Spleen (tissue), 11 donors: ENCODE results near the gene OR6F1. TPM values are rescaled to one million over a fixed set of nuclear protein-coding genes. Genes with fewer than 3 reads are reported as not detected.
"Not testable (repeated sequence)": the region's sequence is repeated elsewhere in the genome, so short reads cannot be mapped to it uniquely, and the experiment has no call there.

Experiments used
- DNase-seq: peaks from one replicate; pipeline ENCODE4 v3.0.0-alpha.2; 2020
- H3K27ac ChIP-seq, 8 donors: fragments of 200-600 bp; sonication (generic) in 7 of 8; 1 replicate in 4 of 8; 2 replicates in 4 of 8; pipeline versions ENCODE4 v1.5.0 to v1.8.0; 2016 to 2021; ENCODE audit warnings: inconsistent platforms in 4 of 8, mild to moderate bottlenecking in 4 of 8, moderate library complexity in 1 of 8
- H3K27me3 ChIP-seq, 7 donors: fragments of 200-600 bp; sonication (generic) in 6 of 7; replicated peaks in 1 of 7; 1 replicate in 4 of 7; 2 replicates in 3 of 7; pipeline versions ENCODE4 v1.5.0 to v1.8.0; 2016 to 2021; ENCODE audit warnings: inconsistent platforms in 3 of 7, mild to moderate bottlenecking in 1 of 7
- H3K36me3 ChIP-seq, 6 donors: fragments of 200-600 bp; sonication (generic) in 5 of 6; 1 replicate in 4 of 6; 2 replicates in 2 of 6; pipeline versions ENCODE4 v1.5.0 to v1.8.0; 2016 to 2021; ENCODE audit warnings: inconsistent platforms in 2 of 6
- H3K4me1 ChIP-seq, 6 donors: fragments of 200-600 bp; sonication (generic) in 5 of 6; 1 replicate in 3 of 6; 2 replicates in 3 of 6; pipeline versions ENCODE4 v1.5.0 to v1.8.0; 2016 to 2021; ENCODE audit warnings: inconsistent platforms in 3 of 6
- H3K4me3 ChIP-seq, 8 donors: fragments of 200-600 bp; sonication (generic) in 7 of 8; 1 replicate in 4 of 8; 2 replicates in 4 of 8; pipeline versions ENCODE4 v1.5.0 to v1.8.0; 2016 to 2021; ENCODE audit warnings: inconsistent platforms in 4 of 8, mild to moderate bottlenecking in 4 of 8, moderate library complexity in 2 of 8
- H3K9me3 ChIP-seq, 8 donors: fragments of 200-600 bp; sonication (generic) in 7 of 8; 1 replicate in 4 of 8; 2 replicates in 4 of 8; pipeline versions ENCODE4 v1.5.0 to v1.8.0; 2016 to 2021; ENCODE audit warnings: inconsistent platforms in 4 of 8
- POLR2A ChIP-seq, 3 donors: fragments of 450-650 bp; IDR thresholded peaks; one replicate each; pipeline ENCODE4 v1.5.1; 2017; ENCODE audit warnings: antibody characterized with exemption in 3 of 3, mild to moderate bottlenecking in 1 of 3
- POLR2AphosphoS5 ChIP-seq, 3 donors: sonication (generic); formaldehyde crosslinking; IDR thresholded peaks; one replicate each; pipeline ENCODE4 v1.5.1; 2017; ENCODE audit warnings: antibody characterized with exemption in 3 of 3
- WGBS, 5 donors: extraction: QIAGEN DNeasy Blood & Tissue Kit in 3 of 5; methylation state at CpG; one replicate each; pipeline versions ENCODE4 v1.1.5 to v1.1.7; 2013 to 2018; 5-methylcytosine and 5-hydroxymethylcytosine counted together
- intact Hi-C: fragments of 100-400 bp; cut with DNase I; formaldehyde crosslinking; loops from one replicate; pipeline ENCODE4 v1.15.0; 2023; ENCODE audit warnings: low total_unique reads
- polyA plus RNA-seq, 3 donors: library from polyadenylated mRNA; stranded (reverse); fragments of 200-250 nt; gene quantifications; one replicate each; pipeline ENCODE4 v1.2.1, GENCODE V29; 2013
- total RNA-seq, 7 donors: library from RNA; depleted of rRNA in 3 of 7; stranded (reverse); fragments of >200 nt in 3 of 7; fragmentation: NEBNext Ultra II Directional in 4 of 7; extraction: Animal tissue kit (Norgen Biotek cat#: 25700) in 4 of 7; gene quantifications; one replicate each; pipeline versions ENCODE4 v1.1.0 to v1.2.1, GENCODE V29; 2016 to 2021
- TF ChIP-seq, protein P1 (sequence below), 11 experiments: fragments of 200-600 bp in 7 of 11; fragments of 450-650 bp in 4 of 11; sonication (generic) in 4 of 11; IDR thresholded peaks in 8 of 11; conservative IDR thresholded peaks in 3 of 11; 1 replicate in 7 of 11; 2 replicates in 4 of 11; pipeline versions ENCODE4 v1.4.0 to v1.8.0; 2016 to 2021; ENCODE audit warnings: antibody characterized with exemption in 11 of 11, inconsistent platforms in 4 of 11, mild to moderate bottlenecking in 1 of 11
- donor health status: healthy with polysubstance abuse.
- donor health status: DM: no; HTN: no; CAD: no; lungs with moderate emphysema.
- donor health status: DM: no; HTN: no; CAD: no.
- donor health status: Bipolar disorder and iron deficiency.
- donor health status: healthy.
- donor health status: DM: no; HTN: no; CAD: no.
- donor health status: DM: yes; HTN: yes; CAD: no.

The OR6F1 gene
- total and polyA plus RNA-seq, 10 donors: not detected

- no peak for DNase-seq
- no peak overlapping the region for H3K4me3 ChIP-seq
- TF ChIP-seq, protein P1, sequence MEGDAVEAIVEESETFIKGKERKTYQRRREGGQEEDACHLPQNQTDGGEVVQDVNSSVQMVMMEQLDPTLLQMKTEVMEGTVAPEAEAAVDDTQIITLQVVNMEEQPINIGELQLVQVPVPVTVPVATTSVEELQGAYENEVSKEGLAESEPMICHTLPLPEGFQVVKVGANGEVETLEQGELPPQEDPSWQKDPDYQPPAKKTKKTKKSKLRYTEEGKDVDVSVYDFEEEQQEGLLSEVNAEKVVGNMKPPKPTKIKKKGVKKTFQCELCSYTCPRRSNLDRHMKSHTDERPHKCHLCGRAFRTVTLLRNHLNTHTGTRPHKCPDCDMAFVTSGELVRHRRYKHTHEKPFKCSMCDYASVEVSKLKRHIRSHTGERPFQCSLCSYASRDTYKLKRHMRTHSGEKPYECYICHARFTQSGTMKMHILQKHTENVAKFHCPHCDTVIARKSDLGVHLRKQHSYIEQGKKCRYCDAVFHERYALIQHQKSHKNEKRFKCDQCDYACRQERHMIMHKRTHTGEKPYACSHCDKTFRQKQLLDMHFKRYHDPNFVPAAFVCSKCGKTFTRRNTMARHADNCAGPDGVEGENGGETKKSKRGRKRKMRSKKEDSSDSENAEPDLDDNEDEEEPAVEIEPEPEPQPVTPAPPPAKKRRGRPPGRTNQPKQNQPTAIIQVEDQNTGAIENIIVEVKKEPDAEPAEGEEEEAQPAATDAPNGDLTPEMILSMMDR (IDR thresholded peaks at IDR 0.05 in 8 of 11, conservative IDR thresholded peaks at IDR 0.05 in 3 of 11): no peak
- no peak for TF ChIP-seq POLR2AphosphoS5 (IDR thresholded peaks at IDR 0.05)
- no peak for TF ChIP-seq POLR2A (IDR thresholded peaks at IDR 0.05)
- H3K27me3 ChIP-seq: peaks cover 0 to 4% (median 0%) of the 10 kb centered on the region in 7 donors
- 90 to 95% (median 91%) methylated on average over 2 of the region's 2 CpGs for WGBS, 5 donors
- intact Hi-C loops: no loop called here
- H3K27ac ChIP-seq: no peak overlapping the region
- no peaks in the 10 kb centered on the region for H3K4me1 ChIP-seq
- no peaks in the 10 kb centered on the region for H3K36me3 ChIP-seq
- no peaks in the 10 kb centered on the region for H3K9me3 ChIP-seq
Measured at GRCh38 chr1:247740721-247741120, 24.3 kb upstream of the OR6F1 start.

- H3K27me3 ChIP-seq: peaks cover 0 to 3% (median 0%) of the 10 kb centered on the region in 7 donors
- intact Hi-C loops: no loop called here
- no peak within 1 kb of the TSS for H3K4me3 ChIP-seq
- H3K36me3 ChIP-seq: no peaks in the 10 kb centered on the region
- TF ChIP-seq POLR2A (IDR thresholded peaks at IDR 0.05) (no peak), POLR2AphosphoS5 (IDR thresholded peaks at IDR 0.05) (no peak)
- TF ChIP-seq, protein P1 (IDR thresholded peaks at IDR 0.05 in 8 of 11, conservative IDR thresholded peaks at IDR 0.05 in 3 of 11): no peak
- DNase-seq: no peak
- no peak within 1 kb of the TSS for H3K27ac ChIP-seq
- WGBS, 5 donors: 96 to 100% (median 98%) methylated on average over 1 of the region's 1 CpG
- no peaks in the 10 kb centered on the region for H3K9me3 ChIP-seq
- H3K4me1 ChIP-seq: no peaks in the 10 kb centered on the region
Measured at GRCh38 chr1:247738315-247738714, 21.9 kb upstream of the OR6F1 start, which contains the start of gene OR14K1. TSS of gene OR14K1 (plus strand) at chr1:247738615. CDS start at chr1:247738615, 0 bp downstream.

- Histone ChIP-seq H3K36me3 (no peaks in the 10 kb centered on the region), H3K27me3 (no peaks in the 10 kb centered on the region), H3K4me1 (no peaks in the 10 kb centered on the region), H3K9me3 (peaks cover 0 to 31% (median 20%) of the 10 kb centered on the region in 8 donors), H3K27ac (no peak overlapping the region), H3K4me3 (no peak overlapping the region)
- DNase-seq: no peak
- WGBS, 5 donors: 83 to 97% (median 93%) methylated on average over 4 of the region's 4 CpGs
- TF ChIP-seq POLR2A (IDR thresholded peaks at IDR 0.05) (no peak), POLR2AphosphoS5 (IDR thresholded peaks at IDR 0.05) (no peak)
- TF ChIP-seq, protein P1 (IDR thresholded peaks at IDR 0.05 in 8 of 11, conservative IDR thresholded peaks at IDR 0.05 in 3 of 11): no peak
- intact Hi-C loops: no loop called here
Measured at GRCh38 chr1:247721222-247721621, 4.8 kb upstream of the OR6F1 start.

GRCh38 chr1:247713753-247714152, 2.7 kb downstream of the OR6F1 start:
- no peak overlapping the region for H3K27ac ChIP-seq
- no peaks in the 10 kb centered on the region for H3K4me1 ChIP-seq
- WGBS, 5 donors: 86 to 96% (median 93%) methylated on average over 7 of the region's 7 CpGs
- no peak for DNase-seq
- TF ChIP-seq POLR2A (IDR thresholded peaks at IDR 0.05) (no peak), POLR2AphosphoS5 (IDR thresholded peaks at IDR 0.05) (no peak)
- TF ChIP-seq, protein P1 (IDR thresholded peaks at IDR 0.05 in 8 of 11, conservative IDR thresholded peaks at IDR 0.05 in 3 of 11): no peak
- intact Hi-C loops: no loop called here
- H3K4me3 ChIP-seq: no peak overlapping the region
- no peaks in the 10 kb centered on the region for H3K9me3 ChIP-seq
- no peaks in the 10 kb centered on the region for H3K36me3 ChIP-seq
- no peaks in the 10 kb centered on the region for H3K27me3 ChIP-seq

GRCh38 chr1:247710681-247711080, 5.8 kb downstream of the OR6F1 start:
- H3K27me3 ChIP-seq, H3K36me3 ChIP-seq, H3K4me1 ChIP-seq, H3K27ac ChIP-seq, H3K9me3 ChIP-seq, DNase-seq, H3K4me3 ChIP-seq, intact Hi-C loops: not testable (repeated sequence)
- WGBS, 5 donors: 92 to 95% (median 94%) methylated on average over 8 of the region's 8 CpGs
